AG09319 (cell line): ENCODE results near the gene CCDC33.

Source experiments
- DNase-seq: peaks from one replicate; pipeline ENCODE4 v3.0.0-alpha.2; 2010; ENCODE audit warnings: low read depth; ENCODE audit errors: extremely low read depth
- CTCF ChIP-seq: IDR thresholded peaks from 2 replicates; pipeline ENCODE4 v1.5.1; 2011; ENCODE audit warnings: low read depth, mild to moderate bottlenecking, inconsistent platforms, low read length, moderate library complexity

CCDC33 gene

GRCh38 chr15:74196175-74196574 is 40.0 kb upstream of the CCDC33 start:
- peak; percentile 73 for DNase-seq
- no peak for TF ChIP-seq CTCF

- no peak for TF ChIP-seq CTCF
These were observed 38.8 kb upstream of the CCDC33 start for GRCh38 chr15:74197176-74197965.

GRCh38 chr15:74199297-74199652 is 36.9 kb upstream of the CCDC33 start:
- no peak for TF ChIP-seq CTCF
- no peak for DNase-seq

More at GRCh38 chr15:74197176-74197965, 38.8 kb upstream of the CCDC33 start:
- DNase-seq: no peak

GRCh38 chr15:74200412-74200815 is 35.7 kb upstream of the CCDC33 start:
- no peak for DNase-seq
- no peak for TF ChIP-seq CTCF

GRCh38 chr15:74200871-74201419 is 35.2 kb upstream of the CCDC33 start:
- peak; percentile 60 for DNase-seq
- no peak for TF ChIP-seq CTCF

GRCh38 chr15:74201710-74202420 is 34.3 kb upstream of the CCDC33 start:
- TF ChIP-seq CTCF: no peak
- no peak for DNase-seq
